ENCODE measurements around the gene S100A2. TPM values are rescaled to one million over a fixed set of nuclear protein-coding genes. Genes with fewer than 3 reads are reported as not detected.

The S100A2 gene
- total and polyA plus RNA-seq, 2 of the 13 experiments (the other 11 are each of a cell fraction or from before 2014, with no cell fraction given), result 1.2 TPM

DNA sequence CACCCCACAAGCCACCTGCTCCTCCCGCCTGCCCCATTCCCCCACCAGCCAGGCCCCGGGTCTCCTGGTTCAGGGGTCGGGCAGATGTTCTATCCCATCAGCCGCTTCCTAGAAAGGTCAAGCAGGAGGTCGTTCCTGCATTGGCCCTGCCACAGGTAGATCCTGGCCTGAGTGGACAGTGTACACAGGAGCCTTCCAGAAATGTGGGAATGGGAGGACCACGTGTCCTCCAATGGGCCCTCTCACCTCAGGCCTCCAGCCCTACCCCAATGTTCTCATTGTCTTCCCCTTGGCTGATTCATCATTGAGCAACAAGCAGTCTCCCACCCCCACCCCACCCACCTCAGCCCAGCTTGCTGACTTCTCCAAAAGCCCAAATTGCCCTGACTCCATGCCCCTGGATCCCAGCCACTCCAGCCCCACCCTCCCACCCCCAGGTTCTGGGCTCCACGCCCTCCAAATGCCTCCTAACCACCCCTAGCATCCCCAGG, 45.2 kb upstream of the S100A2 start (continued):
- TF ChIP-seq CREB3 (CRISPR knock-in tag; IDR thresholded peaks at IDR 0.05), result no peak
- TF ChIP-seq ATM (IDR thresholded peaks at IDR 0.05; ENCODE audit: borderline replicate concordance), result no peak
- TF ChIP-seq MATR3 (CRISPR knock-in tag; IDR thresholded peaks at IDR 0.05), result no peak
- TF ChIP-seq GLMP (CRISPR knock-in tag; IDR thresholded peaks at IDR 0.05; ENCODE audit: borderline replicate concordance), result no peak
- TF ChIP-seq SP4 (CRISPR knock-in tag; IDR thresholded peaks at IDR 0.05), result no peak
- TF ChIP-seq NR1H2 (CRISPR knock-in tag; IDR thresholded peaks at IDR 0.05; ENCODE audit: borderline replicate concordance, low read depth), result no peak
- TF ChIP-seq MIXL1 (CRISPR knock-in tag; IDR thresholded peaks at IDR 0.05), result no peak
- TF ChIP-seq, protein P1, sequence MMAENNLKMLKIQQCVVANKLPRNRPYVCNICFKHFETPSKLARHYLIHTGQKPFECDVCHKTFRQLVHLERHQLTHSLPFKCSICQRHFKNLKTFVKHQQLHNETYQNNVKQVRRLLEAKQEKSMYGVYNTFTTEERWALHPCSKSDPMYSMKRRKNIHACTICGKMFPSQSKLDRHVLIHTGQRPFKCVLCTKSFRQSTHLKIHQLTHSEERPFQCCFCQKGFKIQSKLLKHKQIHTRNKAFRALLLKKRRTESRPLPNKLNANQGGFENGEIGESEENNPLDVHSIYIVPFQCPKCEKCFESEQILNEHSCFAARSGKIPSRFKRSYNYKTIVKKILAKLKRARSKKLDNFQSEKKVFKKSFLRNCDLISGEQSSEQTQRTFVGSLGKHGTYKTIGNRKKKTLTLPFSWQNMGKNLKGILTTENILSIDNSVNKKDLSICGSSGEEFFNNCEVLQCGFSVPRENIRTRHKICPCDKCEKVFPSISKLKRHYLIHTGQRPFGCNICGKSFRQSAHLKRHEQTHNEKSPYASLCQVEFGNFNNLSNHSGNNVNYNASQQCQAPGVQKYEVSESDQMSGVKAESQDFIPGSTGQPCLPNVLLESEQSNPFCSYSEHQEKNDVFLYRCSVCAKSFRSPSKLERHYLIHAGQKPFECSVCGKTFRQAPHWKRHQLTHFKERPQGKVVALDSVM (CRISPR knock-in tag; IDR thresholded peaks at IDR 0.05), result no peak
- TF ChIP-seq PCBP2 (optimal IDR thresholded peaks at IDR 0.05; ENCODE audit: low read depth, low read length, poor library complexity, severe bottlenecking), result no peak
- TF ChIP-seq HNF1B (CRISPR knock-in tag; IDR thresholded peaks at IDR 0.05), result no peak
- no peak for TF ChIP-seq SALL1 (CRISPR knock-in tag; IDR thresholded peaks at IDR 0.05)
- TF ChIP-seq, protein P2, sequence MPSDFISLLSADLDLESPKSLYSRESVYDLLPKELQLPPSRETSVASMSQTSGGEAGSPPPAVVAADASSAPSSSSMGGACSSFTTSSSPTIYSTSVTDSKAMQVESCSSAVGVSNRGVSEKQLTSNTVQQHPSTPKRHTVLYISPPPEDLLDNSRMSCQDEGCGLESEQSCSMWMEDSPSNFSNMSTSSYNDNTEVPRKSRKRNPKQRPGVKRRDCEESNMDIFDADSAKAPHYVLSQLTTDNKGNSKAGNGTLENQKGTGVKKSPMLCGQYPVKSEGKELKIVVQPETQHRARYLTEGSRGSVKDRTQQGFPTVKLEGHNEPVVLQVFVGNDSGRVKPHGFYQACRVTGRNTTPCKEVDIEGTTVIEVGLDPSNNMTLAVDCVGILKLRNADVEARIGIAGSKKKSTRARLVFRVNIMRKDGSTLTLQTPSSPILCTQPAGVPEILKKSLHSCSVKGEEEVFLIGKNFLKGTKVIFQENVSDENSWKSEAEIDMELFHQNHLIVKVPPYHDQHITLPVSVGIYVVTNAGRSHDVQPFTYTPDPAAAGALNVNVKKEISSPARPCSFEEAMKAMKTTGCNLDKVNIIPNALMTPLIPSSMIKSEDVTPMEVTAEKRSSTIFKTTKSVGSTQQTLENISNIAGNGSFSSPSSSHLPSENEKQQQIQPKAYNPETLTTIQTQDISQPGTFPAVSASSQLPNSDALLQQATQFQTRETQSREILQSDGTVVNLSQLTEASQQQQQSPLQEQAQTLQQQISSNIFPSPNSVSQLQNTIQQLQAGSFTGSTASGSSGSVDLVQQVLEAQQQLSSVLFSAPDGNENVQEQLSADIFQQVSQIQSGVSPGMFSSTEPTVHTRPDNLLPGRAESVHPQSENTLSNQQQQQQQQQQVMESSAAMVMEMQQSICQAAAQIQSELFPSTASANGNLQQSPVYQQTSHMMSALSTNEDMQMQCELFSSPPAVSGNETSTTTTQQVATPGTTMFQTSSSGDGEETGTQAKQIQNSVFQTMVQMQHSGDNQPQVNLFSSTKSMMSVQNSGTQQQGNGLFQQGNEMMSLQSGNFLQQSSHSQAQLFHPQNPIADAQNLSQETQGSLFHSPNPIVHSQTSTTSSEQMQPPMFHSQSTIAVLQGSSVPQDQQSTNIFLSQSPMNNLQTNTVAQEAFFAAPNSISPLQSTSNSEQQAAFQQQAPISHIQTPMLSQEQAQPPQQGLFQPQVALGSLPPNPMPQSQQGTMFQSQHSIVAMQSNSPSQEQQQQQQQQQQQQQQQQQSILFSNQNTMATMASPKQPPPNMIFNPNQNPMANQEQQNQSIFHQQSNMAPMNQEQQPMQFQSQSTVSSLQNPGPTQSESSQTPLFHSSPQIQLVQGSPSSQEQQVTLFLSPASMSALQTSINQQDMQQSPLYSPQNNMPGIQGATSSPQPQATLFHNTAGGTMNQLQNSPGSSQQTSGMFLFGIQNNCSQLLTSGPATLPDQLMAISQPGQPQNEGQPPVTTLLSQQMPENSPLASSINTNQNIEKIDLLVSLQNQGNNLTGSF (CRISPR knock-in tag; IDR thresholded peaks at IDR 0.05), result no peak
- TF ChIP-seq NR2F6 (IDR thresholded peaks at IDR 0.05), result no peak
- peak; percentile 24; the same call in 1 of the 2 replicates for TF ChIP-seq NR2F6 (CRISPR knock-in tag; IDR thresholded peaks at IDR 0.05)
- 0 out of 2 replicates have a peak, but pooled peaks have one; percentile 26 for TF ChIP-seq ZNF263 (CRISPR knock-in tag; IDR thresholded peaks at IDR 0.05)
- TF ChIP-seq CBFB (CRISPR knock-in tag; IDR thresholded peaks at IDR 0.05), result no peak
- TF ChIP-seq TRIM24 (CRISPR knock-in tag; IDR thresholded peaks at IDR 0.05), result no peak
- no peak for TF ChIP-seq ATF6 (CRISPR knock-in tag; conservative IDR thresholded peaks at IDR 0.05)

Data from HepG2 (cell line).